Rectal smooth muscle tissue (tissue), 1 donor: ENCODE data around the gene TKTL1.
"Not testable (repeated sequence)": the region's sequence is repeated elsewhere in the genome, so short reads cannot be mapped to it uniquely, and the experiment has no call there.

ENCODE experiments used
- H3K27ac ChIP-seq: one replicate; pipeline ENCODE4 v1.7.0; 2013; ENCODE audit warnings: low read depth, low read length, inconsistent platforms
- H3K27me3 ChIP-seq: one replicate; pipeline ENCODE4 v1.7.0; 2013; ENCODE audit warnings: low read length; ENCODE audit not compliant: control insufficient read depth, insufficient read depth
- H3K36me3 ChIP-seq: one replicate; pipeline ENCODE4 v1.7.0; 2013; ENCODE audit warnings: low read length; ENCODE audit not compliant: control insufficient read depth, insufficient read depth
- H3K4me1 ChIP-seq: one replicate; pipeline ENCODE4 v1.7.0; 2013; ENCODE audit warnings: low read length; ENCODE audit not compliant: control insufficient read depth, insufficient read depth
- H3K4me3 ChIP-seq: one replicate; pipeline ENCODE4 v1.7.0; 2013; ENCODE audit warnings: low read length
- H3K9ac ChIP-seq: one replicate; pipeline ENCODE4 v1.7.0; 2013; ENCODE audit warnings: low read length

The TKTL1 gene

GRCh38 chrX:154295664-154296310 lies at the start of gene TKTL1:
Gene TKTL1, plus strand, starts transcription at chrX:154295795. Its CDS starts 65 bp downstream, at chrX:154295860.
- H3K36me3 ChIP-seq: no peaks in the 10 kb centered on the region
- no peaks in the 10 kb centered on the region for H3K4me1 ChIP-seq
- no peak within 1 kb of the TSS for H3K27ac ChIP-seq
- no peaks in the 10 kb centered on the region for H3K27me3 ChIP-seq
- H3K4me3 ChIP-seq: no peak within 1 kb of the TSS
- H3K9ac ChIP-seq: no peak within 1 kb of the TSS

GRCh38 chrX:154247377-154248045 lies 48.1 kb upstream of the TKTL1 start:
- not testable (repeated sequence) for H3K4me3 ChIP-seq, H3K27ac ChIP-seq, H3K4me1 ChIP-seq

GRCh38 chrX:154248076-154248475 lies 47.5 kb upstream of the TKTL1 start:
- not testable (repeated sequence) for H3K27ac ChIP-seq, H3K4me3 ChIP-seq, H3K27me3 ChIP-seq, H3K9ac ChIP-seq, H3K36me3 ChIP-seq, H3K4me1 ChIP-seq

More at GRCh38 chrX:154247377-154248045, 48.1 kb upstream of the TKTL1 start:
- not testable (repeated sequence) for H3K9ac ChIP-seq, H3K27me3 ChIP-seq, H3K36me3 ChIP-seq

GRCh38 chrX:154257282-154257681 lies 38.3 kb upstream of the TKTL1 start, which contains the start of gene OPN1MW3:
Gene OPN1MW3, plus strand, starts transcription at chrX:154257582. Its CDS starts 38 bp downstream, at chrX:154257620.
- H3K4me3 ChIP-seq, H3K27ac ChIP-seq, H3K27me3 ChIP-seq, H3K9ac ChIP-seq, H3K4me1 ChIP-seq, H3K36me3 ChIP-seq: not testable (repeated sequence)

- H3K27ac ChIP-seq: not testable (repeated sequence)
These were observed 36.9 kb upstream of the TKTL1 start for GRCh38 chrX:154258711-154259110.

GRCh38 chrX:154263072-154263471 lies 32.5 kb upstream of the TKTL1 start:
- H3K27ac ChIP-seq, H3K27me3 ChIP-seq, H3K36me3 ChIP-seq, H3K4me1 ChIP-seq, H3K9ac ChIP-seq, H3K4me3 ChIP-seq: not testable (repeated sequence)

More at GRCh38 chrX:154258711-154259110, 36.9 kb upstream of the TKTL1 start:
- not testable (repeated sequence) for H3K4me3 ChIP-seq, H3K4me1 ChIP-seq, H3K9ac ChIP-seq, H3K36me3 ChIP-seq, H3K27me3 ChIP-seq

- H3K4me3 ChIP-seq, H3K27me3 ChIP-seq, H3K9ac ChIP-seq, H3K36me3 ChIP-seq, H3K4me1 ChIP-seq, H3K27ac ChIP-seq: not testable (repeated sequence)
These were observed 26.4 kb upstream of the TKTL1 start for GRCh38 chrX:154269245-154269644.

- H3K36me3 ChIP-seq, H3K4me3 ChIP-seq, H3K4me1 ChIP-seq, H3K27me3 ChIP-seq, H3K9ac ChIP-seq, H3K27ac ChIP-seq: not testable (repeated sequence)
These were observed 10.9 kb upstream of the TKTL1 start for GRCh38 chrX:154284489-154285338.

GRCh38 chrX:154286406-154286805 lies 9.2 kb upstream of the TKTL1 start:
- not testable (repeated sequence) for H3K4me1 ChIP-seq, H3K36me3 ChIP-seq, H3K4me3 ChIP-seq, H3K9ac ChIP-seq, H3K27ac ChIP-seq, H3K27me3 ChIP-seq

- no peaks in the 10 kb centered on the region for H3K4me1 ChIP-seq
- H3K9ac ChIP-seq: no peak within 1 kb of the TSS
- no peaks in the 10 kb centered on the region for H3K27me3 ChIP-seq
- H3K36me3 ChIP-seq: no peaks in the 10 kb centered on the region
- no peak within 1 kb of the TSS for H3K27ac ChIP-seq
- no peak within 1 kb of the TSS for H3K4me3 ChIP-seq
These were observed 612 bp upstream of the TKTL1 start, which contains the start of gene TEX28 for GRCh38 chrX:154294791-154295574. Gene TEX28, minus strand, starts transcription at chrX:154295124. Its CDS starts 3,007 bp downstream, at chrX:154292117.

GRCh38 chrX:154296731-154297130 lies 1.1 kb downstream of the TKTL1 start:
- H3K27me3 ChIP-seq: no peaks in the 10 kb centered on the region
- no peak overlapping the region for H3K27ac ChIP-seq
- H3K4me3 ChIP-seq: no peak overlapping the region
- H3K9ac ChIP-seq: no peak overlapping the region
- no peaks in the 10 kb centered on the region for H3K4me1 ChIP-seq
- H3K36me3 ChIP-seq: no peaks in the 10 kb centered on the region

GRCh38 chrX:154298312-154298711 lies 2.7 kb downstream of the TKTL1 start:
- H3K27ac ChIP-seq: no peak overlapping the region
- no peaks in the 10 kb centered on the region for H3K27me3 ChIP-seq
- no peaks in the 10 kb centered on the region for H3K4me1 ChIP-seq
- H3K36me3 ChIP-seq: no peaks in the 10 kb centered on the region
- H3K4me3 ChIP-seq: no peak overlapping the region
- H3K9ac ChIP-seq: no peak overlapping the region
